Adrenal gland (tissue), 12 donors: ENCODE data around the gene TECPR1. TPM values are rescaled to one million over a fixed set of nuclear protein-coding genes. Genes with fewer than 3 reads are reported as not detected.
A peak's percentile ranks its signal among the peaks of the same experiment; 100 is the strongest.

Experiments used
- DNase-seq, 7 donors: peaks; one replicate each; pipeline ENCODE4 v3.0.0-alpha.2; 2019 to 2020
- H3K27ac ChIP-seq, 5 donors: fragments of 200-600 bp; sonication (generic) in 4 of 5; 1 replicate in 3 of 5; 2 replicates in 2 of 5; pipeline versions ENCODE4 v1.5.1 to v1.8.0; 2016 to 2020; ENCODE audit warnings: mild to moderate bottlenecking in 1 of 5
- H3K27me3 ChIP-seq: fragments of 200-600 bp; 2 replicates; pipeline ENCODE4 v1.8.0; 2021
- H3K36me3 ChIP-seq, 2 donors: fragments of 200-600 bp; replicated peaks in 1 of 2; 1 replicate in 1 of 2; 2 replicates in 1 of 2; pipeline versions ENCODE4 v1.5.1 to v1.8.0; 2018 to 2022
- H3K4me1 ChIP-seq, 2 donors: fragments of 200-600 bp; replicated peaks in 1 of 2; 1 replicate in 1 of 2; 2 replicates in 1 of 2; pipeline versions ENCODE4 v1.5.1 to v1.8.0; 2018 to 2021
- H3K4me3 ChIP-seq, 4 donors: fragments of 200-600 bp; sonication (generic) in 3 of 4; one replicate each; pipeline ENCODE4 v1.5.1; 2016 to 2018
- H3K9me3 ChIP-seq, 3 donors: fragments of 200-600 bp; sonication (generic) in 1 of 3; replicated peaks in 1 of 3; 1 replicate in 2 of 3; 2 replicates in 1 of 3; pipeline versions ENCODE4 v1.5.1 to v1.8.0; 2016 to 2021
- CTCF ChIP-seq, 6 experiments: fragments of 450-650 bp in 4 of 6; fragments of 200-600 bp in 2 of 6; sonication (generic) in 1 of 6; IDR thresholded peaks; 1 replicate in 5 of 6; 2 replicates in 1 of 6; pipeline versions ENCODE4 v1.5.1 to v1.8.0; 2016 to 2021; ENCODE audit warnings: antibody characterized with exemption in 6 of 6, mild to moderate bottlenecking in 2 of 6, moderate library complexity in 1 of 6
- POLR2A ChIP-seq, 2 donors: fragments of 450-650 bp; IDR thresholded peaks; one replicate each; pipeline ENCODE4 v1.6.1; 2017; ENCODE audit warnings: antibody characterized with exemption in 2 of 2, mild to moderate bottlenecking in 2 of 2, moderate library complexity in 1 of 2
- WGBS, 4 donors: extraction: QIAGEN DNeasy Blood & Tissue Kit in 2 of 4; methylation state at CpG; one replicate each; pipeline versions ENCODE4 v1.1.5 to v1.1.7; 2013 to 2017; 5-methylcytosine and 5-hydroxymethylcytosine counted together
- intact Hi-C, 2 donors: fragments of 100-400 bp; cut with DNase I; formaldehyde crosslinking; loops; one replicate each; pipeline versions ENCODE4 v1.14.1 to v1.15.0; 2022 to 2023
- polyA plus RNA-seq, 3 donors: library from polyadenylated mRNA; stranded (reverse); fragments of 200-250 nt in 2 of 3; fragments of 350-450 nt in 1 of 3; fragmentation: Illumina TruSeq in 1 of 3; extraction: RNeasy Lipid Tissue Mini Kit (QIAGEN cat#74804) in 1 of 3; gene quantifications; one replicate each; pipeline ENCODE4 v1.2.3, GENCODE V29; 2013 to 2014
- total RNA-seq, 9 donors: library from RNA; depleted of rRNA in 4 of 9; stranded (reverse); fragments of >200 nt in 4 of 9; fragments of 120-200 nt in 1 of 9; fragmentation: NEBNext Ultra II Directional in 1 of 9; extraction: Animal tissue kit (Norgen Biotek cat#: 25700) in 1 of 9; gene quantifications; one replicate each; pipeline versions ENCODE4 v1.1.0 to v1.2.4, GENCODE V29; 2013 to 2023
- donor health status: healthy with polysubstance abuse.
- donor health status: Bipolar disorder and iron deficiency.
- donor health status: DM: yes; HTN: yes; CAD: no.
- donor health status: DM: no; HTN: no; CAD: no.
- donor health status: DM: no; HTN: no; CAD: no.
- donor health status: DM: yes; HTN: yes; CAD: no.

Gene TECPR1
- total and polyA plus RNA-seq, 12 donors: 6.2 to 36.4 (median 16.9) TPM

- H3K27me3 ChIP-seq: no peaks in the 10 kb centered on the region
- 64 to 82% (median 72%) methylated on average over 2 of the region's 2 CpGs for WGBS, 4 donors
Measured at GRCh38 chr7:98166668-98166970, 85.4 kb downstream of the TECPR1 start.

GRCh38 chr7:98165827-98166667 lies 86.0 kb downstream of the TECPR1 start:
- Histone ChIP-seq H3K27me3 (no peaks in the 10 kb centered on the region), H3K4me1 (peaks cover 8 to 12% of the 10 kb centered on the region in 2 donors), H3K27ac (peak overlapping the region in 1 of 5 donors; percentile 66), H3K9me3 (no peaks in the 10 kb centered on the region), H3K4me3 (no peak overlapping the region), H3K36me3 (no peaks in the 10 kb centered on the region)
- intact Hi-C loops: loop anchor here in 1 of 2 donors (5.0 kb wide), 1 partner anchor 144 kb away; no protein-coding TSS in a partner anchor
- WGBS, 4 donors: 38 to 51% (median 44%) methylated on average over 14 to 18 of the region's 18 CpGs
- DNase-seq: peak; percentile 52 to 82 (median 70)
- peak; percentile 48 to 86 (median 76) for TF ChIP-seq CTCF (IDR thresholded peaks at IDR 0.05)
- TF ChIP-seq POLR2A (IDR thresholded peaks at IDR 0.05): no peak

More at GRCh38 chr7:98166668-98166970, 85.4 kb downstream of the TECPR1 start:
- H3K27ac ChIP-seq: no peak overlapping the region
- no peaks in the 10 kb centered on the region for H3K9me3 ChIP-seq
- H3K4me1 ChIP-seq: peaks cover 8 to 12% of the 10 kb centered on the region in 2 donors
- no peak for DNase-seq
- peaks cover 0 to 2% of the 10 kb centered on the region in 2 donors for H3K36me3 ChIP-seq
- H3K4me3 ChIP-seq: no peak overlapping the region
- no peak for TF ChIP-seq POLR2A (IDR thresholded peaks at IDR 0.05)
- no peak for TF ChIP-seq CTCF (IDR thresholded peaks at IDR 0.05)
- intact Hi-C loops: loop anchor here in 1 of 2 donors (5.0 kb wide), 1 partner anchor 144 kb away; no protein-coding TSS in a partner anchor

Other genes starting within 250 kb of the TECPR1 start
- gene LMTK2, start 145.4 kb downstream of the TECPR1 start, total RNA-seq: 10 to 100 TPM in 8 of 9 donors, 1 to 10 TPM in 1; 9.4 to 36.2 (median 23.1) TPM
- gene LMTK2, start 145.4 kb downstream of the TECPR1 start, polyA plus RNA-seq: 10 to 100 TPM in 1 of 3 donors, 1 to 10 TPM in 2; 3.4 to 16.5 (median 5.6) TPM
- 1 to 10 TPM in 3 of 9 donors, not detected in 6; 1.4 to 3.6 (median 1.9) TPM for gene BHLHA15, start 40.8 kb downstream of the TECPR1 start, total RNA-seq
- gene BHLHA15, start 40.8 kb downstream of the TECPR1 start, polyA plus RNA-seq: under 1 TPM in 1 of 3 donors, not detected in 2; 0.57 TPM
- gene BRI3, start 29.5 kb upstream of the TECPR1 start, total RNA-seq: 100 to 1,000 TPM in 7 of 9 donors, 10 to 100 TPM in 2; 50.2 to 379 (median 151) TPM
- 100 to 1,000 TPM; 165 to 204 (median 200) TPM for gene BRI3, start 29.5 kb upstream of the TECPR1 start, polyA plus RNA-seq
- 10 to 100 TPM; 16.9 to 37.5 (median 25.4) TPM for gene BAIAP2L1, start 148.9 kb upstream of the TECPR1 start, total RNA-seq
- gene BAIAP2L1, start 148.9 kb upstream of the TECPR1 start, polyA plus RNA-seq: 10 to 100 TPM; 21.8 to 49.0 (median 23.1) TPM